ENCODE results near the gene GULP1.
"Not testable (repeated sequence)": the region's sequence is repeated elsewhere in the genome, so short reads cannot be mapped to it uniquely, and the experiment has no call there.

GULP1 gene

DNA sequence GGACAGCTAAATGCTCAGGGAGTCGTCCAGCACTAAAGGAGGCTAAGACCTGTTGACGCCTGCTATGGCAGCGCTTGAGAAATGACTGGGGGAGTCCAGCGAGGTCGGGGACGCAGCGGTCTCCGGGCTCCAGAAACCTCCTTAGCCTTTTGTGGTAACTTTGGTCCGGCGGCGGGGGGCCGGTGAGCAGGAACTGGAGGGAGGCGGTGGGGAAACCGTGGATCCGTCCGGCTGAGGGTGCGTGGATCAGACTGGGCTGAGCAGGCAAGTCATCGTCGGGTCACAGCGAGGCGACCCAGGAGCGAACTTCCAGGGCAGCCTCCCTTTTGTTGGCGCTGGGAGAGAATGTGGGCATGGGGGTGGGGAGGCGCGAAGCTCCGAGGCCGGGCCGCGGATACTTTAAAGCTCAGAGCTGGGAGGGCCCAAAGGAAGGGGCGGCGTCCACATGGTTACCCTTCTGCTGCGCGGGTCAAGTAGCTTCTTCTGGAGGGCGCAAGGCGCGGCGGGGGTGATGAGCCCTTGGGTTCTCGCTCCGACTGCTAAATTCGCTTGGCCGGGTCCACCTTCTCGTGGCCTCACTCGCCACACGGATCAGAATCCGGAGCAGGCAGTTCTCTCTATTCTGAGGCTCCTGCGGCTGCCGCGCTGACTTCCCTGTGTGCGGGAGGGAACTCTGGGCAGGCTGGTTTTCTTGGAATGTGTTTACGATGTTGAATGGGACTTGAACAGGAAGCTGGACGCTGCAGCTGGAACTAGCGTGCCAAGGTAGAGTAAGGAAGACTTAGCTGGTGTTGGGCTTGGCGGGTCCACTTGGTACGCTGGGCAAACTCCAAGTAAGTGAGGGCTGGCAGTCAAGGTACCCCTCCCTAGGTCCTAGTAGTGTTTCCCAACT, 920 bp downstream of the GULP1 start:
- DNase-seq (ENCODE audit: insufficient read length, low spot score) (peak; percentile 54), FAIRE-seq (peak; percentile 98)

DNA sequence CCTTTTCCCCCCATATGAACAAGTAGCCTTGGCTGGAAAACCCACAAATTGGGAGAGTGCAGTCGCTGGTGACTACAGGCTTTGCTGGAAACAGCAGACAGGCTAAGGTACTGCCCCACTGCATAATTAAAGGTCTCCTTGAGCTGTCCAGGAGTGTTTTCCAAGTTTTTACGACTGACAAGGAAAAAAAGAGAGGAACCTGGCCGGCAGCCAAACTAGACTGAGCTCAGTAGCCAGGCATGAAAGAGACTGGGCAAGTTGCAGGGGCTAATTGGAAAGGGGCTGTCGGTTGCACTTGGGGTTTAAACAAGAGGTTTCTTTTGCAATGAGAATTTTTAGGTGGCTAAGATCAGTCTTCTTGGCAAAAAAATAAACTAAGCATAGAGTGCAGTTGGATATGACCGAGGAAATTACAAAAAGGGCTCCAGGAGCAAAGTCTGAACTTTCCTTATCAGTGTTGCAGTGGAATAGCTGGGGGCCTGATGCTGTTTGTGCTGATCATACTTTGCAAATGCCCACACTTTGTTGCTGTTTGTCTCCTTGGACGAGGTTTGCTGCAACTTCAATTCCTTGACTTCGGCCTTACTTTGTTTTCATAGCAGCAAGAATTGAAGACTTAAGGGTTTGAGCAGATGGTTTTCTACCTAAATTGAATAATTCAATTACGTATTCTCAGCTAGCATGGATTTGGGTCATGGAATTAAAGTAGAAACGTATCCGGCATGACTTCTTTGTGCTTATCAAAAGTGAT, 2.1 kb downstream of the GULP1 start:
- FAIRE-seq (peak; percentile 54), DNase-seq (ENCODE audit: insufficient read length, low spot score) (peak; percentile 40)

DNA sequence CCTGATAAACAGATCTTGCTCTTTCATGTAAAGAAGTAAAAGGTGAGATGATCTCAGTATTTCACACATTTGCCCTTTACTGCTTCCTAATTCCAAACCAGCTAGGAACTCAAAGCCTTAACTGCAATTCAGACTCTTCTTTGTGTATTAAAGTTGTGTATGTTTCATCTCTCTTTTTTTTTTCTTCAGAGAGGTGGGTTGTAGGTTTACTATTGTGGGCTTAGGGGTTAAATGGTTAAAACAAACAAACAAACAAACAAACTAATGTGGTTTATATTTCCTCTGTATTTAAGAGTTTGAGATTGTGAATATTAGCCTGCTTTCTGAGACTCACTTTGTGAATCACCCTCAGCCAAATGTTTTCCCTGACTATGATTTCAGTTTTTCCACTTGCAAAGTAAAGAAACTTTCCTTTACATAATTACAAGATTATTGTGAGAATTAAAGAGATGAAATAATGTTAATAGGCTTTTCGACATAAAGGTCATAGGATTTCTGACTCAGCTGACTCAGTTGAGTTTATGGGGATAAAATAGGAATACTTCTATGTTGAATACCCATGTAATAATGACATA, 2.8 kb downstream of the GULP1 start:
- DNase-seq (ENCODE audit: insufficient read length, low spot score) (no peak), FAIRE-seq (no peak)

DNA sequence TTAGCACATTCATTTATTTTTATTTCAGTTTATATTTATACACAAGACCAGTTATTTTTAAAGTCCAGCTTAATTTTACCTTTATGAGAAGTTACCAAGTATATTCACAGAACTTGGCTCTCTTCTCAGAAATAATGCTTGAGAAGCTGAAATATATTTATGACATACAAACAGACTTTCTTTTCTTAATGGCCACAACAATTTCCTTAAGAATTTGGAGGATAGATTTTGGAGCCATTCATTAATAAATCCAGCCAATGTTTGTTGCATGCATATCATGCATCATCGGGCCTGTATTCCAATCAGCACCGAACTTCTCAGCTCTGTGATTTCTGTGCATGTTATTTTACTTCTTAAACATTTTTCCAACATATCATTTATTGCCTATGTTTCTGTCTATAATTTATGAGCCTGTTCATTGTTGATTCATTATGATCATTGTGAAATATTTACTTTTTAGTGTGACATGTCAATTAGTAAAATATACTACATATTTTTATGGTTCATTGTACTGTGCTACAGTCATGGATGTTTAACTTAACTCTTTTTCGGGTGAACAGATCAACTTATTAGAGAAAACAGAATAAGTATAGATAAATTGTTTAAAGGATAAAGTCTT, 3.5 kb downstream of the GULP1 start:
- no peak for DNase-seq (ENCODE audit: insufficient read length, low spot score)
- no peak for FAIRE-seq

DNA sequence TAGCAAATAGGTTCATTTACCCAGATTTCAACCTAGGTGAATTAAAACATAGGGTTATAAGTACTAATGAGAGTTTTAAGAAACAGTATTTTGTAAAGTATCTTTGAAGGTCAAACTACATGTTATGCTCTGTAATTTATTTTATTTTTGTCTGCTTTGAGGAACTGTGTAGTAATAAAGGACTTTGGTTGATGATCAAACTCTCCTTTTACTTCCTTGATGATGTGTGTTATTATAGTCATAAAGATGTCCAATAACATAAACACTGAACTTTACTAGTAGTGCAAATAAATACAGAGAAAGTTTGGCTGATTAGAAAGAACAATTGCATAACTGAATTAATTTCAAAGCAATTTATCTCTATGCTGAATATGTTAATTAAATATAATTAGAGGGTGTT, 6.3 kb downstream of the GULP1 start:
- no peak for DNase-seq (ENCODE audit: insufficient read length, low spot score)

DNA sequence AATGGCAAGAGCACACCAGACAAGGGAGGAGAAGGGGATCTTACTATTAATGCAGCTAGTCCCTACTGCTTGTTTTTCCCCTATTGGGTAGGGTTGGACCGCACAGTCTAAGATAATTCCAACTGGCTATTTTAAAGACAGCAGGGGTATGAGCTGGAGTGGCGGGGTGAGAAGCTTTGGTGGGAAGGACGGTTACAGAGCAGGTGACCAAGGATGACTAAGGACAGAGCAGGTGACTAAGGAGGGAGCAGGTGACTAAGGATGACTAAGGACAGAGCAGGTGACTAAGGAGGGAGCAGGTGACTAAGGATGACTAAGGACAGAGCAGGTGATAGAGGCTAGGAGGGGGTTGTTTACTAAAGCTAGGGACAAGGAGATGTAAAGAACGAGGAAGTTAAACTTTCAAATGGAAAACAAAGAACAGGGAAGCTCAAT, 7.3 kb downstream of the GULP1 start:
- not testable (repeated sequence) for DNase-seq (ENCODE audit: insufficient read length, low spot score)
- peak; percentile 96 for FAIRE-seq

More for the DNA sequence above, 6.3 kb downstream of the GULP1 start:
- no peak for FAIRE-seq

DNA sequence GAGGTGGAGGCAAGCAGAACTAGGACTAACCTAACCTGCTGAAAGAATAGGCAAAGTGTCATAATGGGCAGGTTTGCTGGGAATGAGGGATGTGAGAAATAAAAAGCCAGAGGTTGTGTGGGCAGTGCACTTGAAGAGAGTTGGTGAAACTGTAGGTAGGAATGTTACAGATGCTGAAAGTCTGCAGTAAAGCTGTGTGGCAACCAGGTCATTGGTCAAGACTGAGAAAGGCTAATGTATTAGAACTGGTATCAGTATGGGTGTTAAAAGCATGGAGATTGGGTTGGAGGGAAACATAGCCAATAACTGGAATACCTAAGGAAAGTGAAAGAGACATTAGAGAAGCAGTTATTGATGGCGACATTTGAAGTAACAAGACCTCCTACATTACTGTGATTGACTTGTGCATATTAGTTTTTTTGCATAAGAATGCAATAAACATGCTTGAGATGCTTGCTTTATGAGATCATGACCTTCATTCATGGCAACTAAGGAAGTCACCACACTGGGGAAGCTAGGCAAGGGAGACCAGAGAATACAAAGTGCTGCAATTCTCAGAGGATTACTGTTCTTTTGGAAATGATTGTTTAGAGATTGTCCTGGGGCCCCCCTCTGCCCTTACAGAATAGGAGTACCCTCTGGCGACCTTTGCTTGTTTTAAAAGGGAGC, 11.8 kb downstream of the GULP1 start:
- FAIRE-seq: peak; percentile 78
- DNase-seq (ENCODE audit: insufficient read length, low spot score): peak; percentile 57

DNA sequence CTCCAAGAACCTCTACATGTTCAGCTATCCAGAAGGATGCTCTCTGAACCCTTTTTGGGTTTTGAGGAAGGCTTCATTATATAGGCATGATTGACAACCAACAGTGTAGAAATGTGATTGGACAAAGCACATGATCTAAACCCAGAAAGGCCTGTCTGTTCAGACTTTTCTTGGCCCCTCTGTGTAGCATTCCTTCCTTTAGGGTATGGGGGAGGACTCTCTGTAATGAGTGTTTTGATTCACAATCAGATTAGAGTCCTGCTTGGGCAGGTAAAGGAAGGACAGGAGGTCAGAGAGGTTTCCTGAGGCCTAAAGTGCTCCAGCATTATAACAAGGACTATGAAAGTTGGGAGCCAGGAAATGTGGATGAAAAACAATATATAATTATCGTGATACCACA, 13.6 kb downstream of the GULP1 start:
- FAIRE-seq: no peak
- DNase-seq (ENCODE audit: insufficient read length, low spot score): no peak

DNA sequence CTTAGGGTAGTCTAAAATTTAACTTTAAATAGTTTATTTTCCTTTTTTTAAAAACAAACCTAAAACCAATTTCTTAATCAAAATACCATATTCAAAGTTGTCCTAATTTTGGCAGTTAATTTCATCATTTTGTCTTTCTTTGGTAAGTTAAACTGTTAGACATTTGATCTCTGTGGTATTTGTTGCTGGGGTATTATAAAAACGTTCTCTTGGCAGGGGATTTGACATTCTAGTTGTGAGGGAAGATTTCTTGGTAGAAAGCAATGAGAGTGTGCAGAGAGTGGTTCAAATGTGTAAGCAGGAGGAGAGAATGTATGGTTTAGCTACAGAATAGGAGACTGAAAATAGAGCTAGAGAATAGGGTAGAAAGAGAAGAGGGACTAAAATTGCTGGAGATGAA, 14.6 kb downstream of the GULP1 start:
- DNase-seq (ENCODE audit: insufficient read length, low spot score) (no peak), FAIRE-seq (no peak)

DNA sequence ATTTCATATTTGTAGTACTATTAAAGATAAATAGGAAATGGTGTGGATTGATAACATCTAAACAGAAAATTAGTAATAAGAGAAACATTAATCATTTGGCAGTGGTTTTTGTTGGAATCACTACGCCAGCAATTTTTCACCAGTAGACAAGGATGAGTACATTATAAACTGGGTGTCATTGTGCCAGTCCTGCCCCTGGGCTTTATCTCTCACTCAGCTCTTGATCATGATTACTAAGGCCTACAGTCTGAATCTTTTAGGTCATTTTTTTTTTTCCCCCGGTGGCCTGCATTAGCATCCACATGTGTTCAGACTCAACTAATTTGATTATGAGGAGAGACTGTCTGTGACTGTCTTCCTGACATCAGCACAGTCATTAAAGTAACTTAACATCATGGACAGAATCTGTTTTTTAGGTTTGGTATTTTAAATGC, 16.2 kb downstream of the GULP1 start:
- DNase-seq (ENCODE audit: insufficient read length, low spot score) (no peak), FAIRE-seq (no peak)

DNA sequence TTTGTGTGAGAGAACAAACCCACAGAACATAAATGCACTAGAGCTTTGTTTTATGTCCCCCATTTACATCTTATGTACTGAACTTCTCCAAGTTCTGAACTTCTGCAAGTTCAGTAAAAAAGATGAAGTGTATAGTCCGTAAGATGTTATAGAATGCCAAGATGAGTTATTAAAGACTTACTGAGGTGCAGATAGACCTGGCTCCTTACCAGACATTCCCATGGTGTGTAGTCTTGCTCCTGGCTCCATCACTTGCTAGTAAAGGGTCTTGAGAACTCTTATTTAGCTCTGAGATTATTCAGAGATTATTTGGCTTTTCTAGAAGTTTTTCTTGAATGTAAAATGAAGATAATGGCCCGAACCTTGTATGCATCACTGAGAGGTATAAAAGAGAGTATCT, 16.8 kb downstream of the GULP1 start:
- DNase-seq (ENCODE audit: insufficient read length, low spot score) (no peak), FAIRE-seq (no peak)

DNA sequence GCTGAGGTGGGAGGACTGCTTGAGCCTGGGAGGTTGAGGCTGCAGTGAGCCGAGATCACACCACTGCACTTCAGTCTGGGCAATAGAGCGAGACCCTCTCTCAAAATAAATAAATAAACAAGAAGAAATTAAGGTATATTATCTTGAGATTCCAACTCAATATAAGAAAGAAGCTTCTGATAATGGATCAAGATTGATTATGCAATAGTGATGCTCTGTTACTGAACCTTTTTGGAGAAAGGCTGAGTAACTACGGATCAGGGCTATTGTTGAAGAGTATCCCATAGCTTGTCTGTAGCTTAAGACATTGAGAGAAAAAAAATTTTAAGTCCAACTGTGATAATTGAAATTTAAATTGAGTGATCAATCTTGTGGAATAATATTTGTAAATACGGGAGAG, 17.7 kb downstream of the GULP1 start:
- FAIRE-seq: no peak

DNA sequence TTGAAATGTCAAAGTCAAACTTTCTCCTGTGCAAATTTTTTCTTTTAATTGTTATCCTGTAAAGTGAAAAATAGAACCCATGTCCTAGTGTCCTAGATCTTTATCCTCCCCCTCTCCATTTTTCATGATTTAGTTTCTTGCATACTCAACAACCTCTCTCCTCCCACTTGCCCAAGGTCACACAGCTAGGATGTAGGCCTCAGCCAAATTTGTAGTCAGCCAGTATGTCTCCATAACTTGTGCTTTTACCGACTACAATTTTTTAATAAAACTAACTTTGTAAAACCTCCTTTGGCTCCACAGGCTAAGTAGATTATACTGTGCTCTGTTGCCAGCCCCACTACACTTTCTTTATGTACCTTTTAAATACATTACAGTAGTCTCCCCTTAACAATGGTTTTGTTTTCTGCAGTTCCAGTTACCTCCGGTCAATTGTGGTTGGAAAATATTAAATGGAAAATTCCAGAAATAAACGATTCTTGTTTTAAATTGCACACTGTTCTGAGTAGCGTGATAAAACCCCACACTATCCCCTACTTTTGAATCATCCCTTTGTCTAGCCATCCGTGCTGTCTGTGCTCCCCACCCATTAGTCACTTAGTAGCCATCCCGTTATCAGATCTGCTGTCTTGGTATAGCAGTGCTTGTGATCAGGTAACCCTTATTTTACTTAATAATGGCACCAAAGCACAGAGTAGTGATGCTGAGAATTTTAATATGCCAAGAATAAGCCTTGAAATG, 22.8 kb downstream of the GULP1 start:
- DNase-seq (ENCODE audit: insufficient read length, low spot score) (no peak), FAIRE-seq (peak; percentile 33)

More for the DNA sequence above, 17.7 kb downstream of the GULP1 start:
- DNase-seq (ENCODE audit: insufficient read length, low spot score): no peak

DNA sequence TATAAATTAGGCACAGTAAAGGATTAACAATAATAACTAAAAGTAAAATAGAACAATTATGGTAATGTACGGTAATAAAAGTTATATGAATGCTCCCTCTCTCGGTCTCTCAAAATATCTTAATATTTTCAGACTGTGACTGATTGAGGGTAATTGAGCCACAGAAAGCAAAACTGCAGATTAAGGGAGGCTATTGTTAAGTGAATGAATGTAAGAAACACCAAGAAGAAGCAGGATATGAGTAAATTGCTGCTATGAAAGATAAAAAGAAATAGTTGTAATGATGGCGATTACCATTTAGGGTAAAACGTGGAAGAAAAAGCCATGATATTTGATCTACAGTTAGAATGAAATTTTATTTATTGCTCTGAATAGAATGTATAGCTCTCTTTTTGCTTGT, 24.1 kb downstream of the GULP1 start:
- DNase-seq (ENCODE audit: insufficient read length, low spot score) (no peak), FAIRE-seq (no peak)

DNA sequence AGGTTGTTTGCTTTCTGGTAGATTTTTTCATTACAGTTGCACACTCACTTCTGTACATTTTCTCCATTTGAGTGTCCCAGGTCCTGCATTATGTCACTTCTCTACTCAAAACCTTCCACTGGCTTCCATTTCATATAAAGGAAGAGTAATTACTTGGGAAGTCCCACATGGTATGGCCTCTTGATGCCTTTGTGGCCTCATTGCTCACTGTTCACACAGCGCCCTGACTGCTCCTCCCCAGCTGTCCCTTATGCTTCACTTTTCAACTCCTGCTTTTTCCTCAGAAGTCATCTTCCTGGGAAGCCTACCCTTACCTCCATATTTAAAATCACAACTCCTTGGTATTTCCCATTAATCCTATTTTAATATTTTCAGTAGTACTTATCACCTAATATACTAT, 24.7 kb downstream of the GULP1 start:
- FAIRE-seq (no peak), DNase-seq (ENCODE audit: insufficient read length, low spot score) (no peak)

DNA sequence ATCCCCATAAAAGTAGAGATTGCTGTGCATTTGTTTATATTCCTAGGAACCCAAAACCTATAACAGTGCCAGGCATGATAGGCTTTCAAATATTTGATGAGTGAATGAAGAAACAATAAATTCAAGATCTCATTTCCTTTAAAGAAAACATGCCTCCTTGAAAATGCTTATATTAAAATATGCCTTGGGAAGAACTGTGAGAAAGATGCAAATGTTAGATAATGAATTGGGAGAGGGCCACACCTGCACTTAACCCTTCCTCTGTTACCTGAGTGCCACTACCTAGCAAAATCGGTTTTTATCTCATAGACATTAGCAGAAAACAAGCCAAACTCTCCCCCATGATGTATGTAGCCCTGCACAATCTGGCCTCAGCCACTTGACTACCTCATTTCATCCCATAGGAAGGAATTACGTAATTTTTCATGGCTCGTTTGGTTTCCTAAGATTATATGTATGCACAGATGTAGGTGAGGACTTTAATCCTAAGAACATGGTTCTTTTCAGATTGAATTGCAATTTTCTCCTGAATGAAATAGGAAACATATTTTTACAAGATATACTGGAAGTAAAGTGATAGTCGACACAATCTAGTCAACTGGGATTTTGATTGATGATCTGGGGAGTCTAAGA, 25.2 kb downstream of the GULP1 start:
- no peak for FAIRE-seq

DNA sequence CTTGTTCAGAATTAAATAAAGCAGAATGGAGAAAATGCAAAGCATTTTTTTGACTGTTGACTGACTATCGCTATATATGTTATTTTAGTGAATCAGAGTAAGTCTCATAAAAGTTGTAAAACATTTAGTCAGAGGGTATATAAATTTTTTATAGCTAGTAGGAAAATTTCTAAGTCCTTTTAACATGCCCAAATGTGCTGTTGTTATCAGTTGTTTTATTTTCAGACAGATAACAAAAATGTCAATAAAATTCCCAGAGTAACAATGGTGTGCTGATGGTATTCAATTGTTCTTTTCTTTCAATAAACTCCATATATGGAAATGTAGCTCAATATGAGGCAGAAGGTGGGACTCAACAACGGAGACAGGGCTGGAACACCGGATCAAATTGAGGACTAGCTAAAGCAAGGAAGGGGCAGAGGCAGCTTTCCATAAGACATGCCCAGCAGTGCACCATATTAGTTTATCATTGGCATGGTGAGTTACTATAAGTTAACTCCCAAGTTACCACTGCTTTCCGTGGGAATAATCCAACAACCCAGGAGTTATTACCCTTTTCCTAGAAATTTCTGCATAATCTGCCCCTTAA, 26.6 kb downstream of the GULP1 start:
- no peak for FAIRE-seq
- DNase-seq (ENCODE audit: insufficient read length, low spot score): no peak

More for the DNA sequence above, 25.2 kb downstream of the GULP1 start:
- DNase-seq (ENCODE audit: insufficient read length, low spot score): no peak

DNA sequence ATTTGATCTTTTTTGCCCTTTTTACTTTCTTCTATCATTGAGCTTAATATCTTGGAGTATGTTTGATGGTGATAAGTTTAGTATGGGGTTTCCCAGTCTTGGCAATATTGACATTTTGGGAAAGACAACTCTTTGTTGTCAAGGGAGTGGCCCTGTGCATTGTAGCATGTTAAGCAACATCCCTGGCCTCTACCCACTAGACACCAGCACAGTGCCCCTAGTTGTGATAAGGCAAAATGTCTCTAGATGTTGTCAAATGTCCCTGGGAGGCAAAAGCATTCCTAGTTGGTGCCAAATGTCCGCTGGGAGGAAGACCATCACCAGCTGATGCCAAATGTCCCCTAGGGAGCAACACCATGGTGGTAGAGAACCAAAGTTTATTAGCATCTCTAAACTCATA, 28.2 kb downstream of the GULP1 start:
- FAIRE-seq: peak; percentile 52
- no peak for DNase-seq (ENCODE audit: insufficient read length, low spot score)

DNA sequence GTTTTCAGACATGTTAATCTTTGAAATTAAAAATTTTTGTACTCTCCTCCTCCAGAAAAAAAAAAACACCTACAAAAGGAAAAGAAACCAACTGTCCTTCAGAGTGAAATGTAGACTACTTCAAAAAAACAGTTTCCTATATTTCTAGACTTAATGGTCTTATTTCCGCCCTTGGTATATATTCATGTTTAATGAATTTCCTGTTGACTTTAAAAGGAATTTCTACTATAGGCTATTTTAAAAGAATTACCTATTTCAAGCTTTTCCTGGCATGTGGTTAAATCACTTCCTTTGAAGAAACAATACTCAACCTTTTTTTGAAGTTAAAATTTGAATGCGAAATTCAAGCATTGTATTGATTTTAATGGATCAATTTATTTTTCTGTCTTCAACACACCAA, 29.2 kb downstream of the GULP1 start:
- DNase-seq (ENCODE audit: insufficient read length, low spot score) (no peak), FAIRE-seq (no peak)

All from HTR-8/SVneo (cell line).